Suprapubic skin (tissue), 4 donors: ENCODE results near the gene CPNE2.

ENCODE experiments used
- CTCF ChIP-seq, 2 donors: fragments of 200-600 bp in 1 of 2; fragments of 450-650 bp in 1 of 2; sonication (generic) in 1 of 2; IDR thresholded peaks; one replicate each; pipeline ENCODE4 v1.5.1; 2016 to 2019; ENCODE audit warnings: antibody characterized with exemption in 2 of 2, mild to moderate bottlenecking in 1 of 2, moderate library complexity in 1 of 2
- POLR2A ChIP-seq, 2 donors: fragments of 450-650 bp; IDR thresholded peaks; one replicate each; pipeline ENCODE4 v1.6.1; 2017; ENCODE audit warnings: antibody characterized with exemption in 2 of 2, mild to moderate bottlenecking in 2 of 2, moderate library complexity in 2 of 2
- POLR2AphosphoS5 ChIP-seq, 3 donors: sonication (generic); formaldehyde crosslinking; IDR thresholded peaks; one replicate each; pipeline ENCODE4 v1.6.1; 2017; ENCODE audit warnings: antibody characterized with exemption in 3 of 3

GRCh38 chr16:57084257-57084770, 8.1 kb upstream of the CPNE2 start:
- peak; percentile 95 to 98 for TF ChIP-seq CTCF (IDR thresholded peaks at IDR 0.05)
- TF ChIP-seq POLR2A (IDR thresholded peaks at IDR 0.05) = no peak
- no peak for TF ChIP-seq POLR2AphosphoS5 (IDR thresholded peaks at IDR 0.05)
